ENCODE measurements around the gene TPM1.

DNA sequence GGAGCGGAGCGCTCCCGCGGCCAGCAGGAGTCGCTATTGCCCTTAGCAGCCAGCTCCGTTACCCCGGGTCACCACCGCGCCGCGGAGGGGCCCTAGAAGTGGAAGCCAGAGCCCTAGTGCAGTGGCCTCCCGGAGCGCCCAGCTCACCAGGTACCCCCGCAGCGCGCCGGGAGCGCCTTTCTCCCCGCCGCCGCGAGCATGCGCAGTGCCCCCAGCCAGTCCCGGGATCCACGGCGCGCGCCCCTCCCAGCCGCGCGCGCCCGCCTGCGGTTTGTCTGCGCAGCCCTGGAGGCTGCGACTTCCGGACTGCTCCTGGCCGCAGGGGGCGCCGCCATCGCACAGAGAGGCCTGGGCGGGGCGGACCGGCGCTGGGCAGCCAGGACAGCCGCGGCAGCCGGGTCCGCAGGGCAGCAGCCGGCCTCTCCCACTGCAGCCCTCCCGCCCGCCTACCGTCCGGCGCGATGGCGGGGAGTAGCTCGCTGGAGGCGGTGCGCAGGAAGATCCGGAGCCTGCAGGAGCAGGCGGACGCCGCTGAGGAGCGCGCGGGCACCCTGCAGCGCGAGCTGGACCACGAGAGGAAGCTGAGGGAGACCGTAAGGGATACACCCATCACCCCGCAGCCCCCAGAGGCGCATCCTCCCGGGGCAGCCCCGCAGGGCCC lies 5.7 kb downstream of the TPM1 start:
- TF ChIP-seq, protein P1, sequence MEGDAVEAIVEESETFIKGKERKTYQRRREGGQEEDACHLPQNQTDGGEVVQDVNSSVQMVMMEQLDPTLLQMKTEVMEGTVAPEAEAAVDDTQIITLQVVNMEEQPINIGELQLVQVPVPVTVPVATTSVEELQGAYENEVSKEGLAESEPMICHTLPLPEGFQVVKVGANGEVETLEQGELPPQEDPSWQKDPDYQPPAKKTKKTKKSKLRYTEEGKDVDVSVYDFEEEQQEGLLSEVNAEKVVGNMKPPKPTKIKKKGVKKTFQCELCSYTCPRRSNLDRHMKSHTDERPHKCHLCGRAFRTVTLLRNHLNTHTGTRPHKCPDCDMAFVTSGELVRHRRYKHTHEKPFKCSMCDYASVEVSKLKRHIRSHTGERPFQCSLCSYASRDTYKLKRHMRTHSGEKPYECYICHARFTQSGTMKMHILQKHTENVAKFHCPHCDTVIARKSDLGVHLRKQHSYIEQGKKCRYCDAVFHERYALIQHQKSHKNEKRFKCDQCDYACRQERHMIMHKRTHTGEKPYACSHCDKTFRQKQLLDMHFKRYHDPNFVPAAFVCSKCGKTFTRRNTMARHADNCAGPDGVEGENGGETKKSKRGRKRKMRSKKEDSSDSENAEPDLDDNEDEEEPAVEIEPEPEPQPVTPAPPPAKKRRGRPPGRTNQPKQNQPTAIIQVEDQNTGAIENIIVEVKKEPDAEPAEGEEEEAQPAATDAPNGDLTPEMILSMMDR (IDR thresholded peaks at IDR 0.05) = peak; percentile 83 to 95
- TF ChIP-seq EP300 (IDR thresholded peaks at IDR 0.05) = no peak

All from suprapubic skin (tissue), 3 donors.